PC-3 (cell line): ENCODE measurements around the gene SNX19. TPM values are rescaled to one million over a fixed set of nuclear protein-coding genes. Genes with fewer than 3 reads are reported as not detected.
"Not testable (repeated sequence)": the region's sequence is repeated elsewhere in the genome, so short reads cannot be mapped to it uniquely, and the experiment has no call there.

Source experiments
- ATAC-seq: fragments of 200-7000 bp; cut with Tn5 transposase; 2 replicates; pipeline ENCODE4 v1.9.1; 2020; ENCODE audit warnings: mild to moderate bottlenecking, moderate library complexity
- BruUV-seq: library from RNA; stranded (reverse); fragments of 400-500 nt; replicated peaks from 2 replicates; lab custom pipeline; 2021; lab: Mats Ljungman, UMichigan
- CTCF ChIA-PET: fragments of 300-600 bp; sonication (Branson Sonifier 250); formaldehyde crosslinking; loops from one replicate; lab custom pipeline; 2022; ENCODE audit warnings: antibody characterized with exemption; lab: Charles Lee
- POLR2A ChIA-PET: fragments of 300-600 bp; sonication (Branson Sonifier 250); formaldehyde crosslinking; loops from one replicate; lab custom pipeline; 2022; ENCODE audit warnings: antibody characterized with exemption; ENCODE audit not compliant: unreplicated experiment; lab: Charles Lee
- DNase-seq: peaks from one replicate; pipeline ENCODE4 v3.0.0-alpha.2; 2015
- H2AFZ ChIP-seq: fragments of 300-600 bp; sonication (generic); 2 replicates; pipeline ENCODE4 v1.6.0; 2016; ENCODE audit warnings: antibody characterized with exemption, low read length
- H3F3A ChIP-seq: fragments of 300-600 bp; sonication (generic); one replicate; pipeline ENCODE4 v1.6.0; 2017; ENCODE audit warnings: antibody characterized with exemption, low read length, control low read depth, mild to moderate bottlenecking; ENCODE audit not compliant: unreplicated experiment
- H3K27ac ChIP-seq: fragments of 300-600 bp; sonication (generic); 2 replicates; pipeline ENCODE4 v1.5.1; 2016; ENCODE audit warnings: mild to moderate bottlenecking, low read length
- H3K27me3 ChIP-seq: fragments of 300-600 bp; sonication (generic); 2 replicates; pipeline ENCODE4 v1.6.1; 2016; ENCODE audit warnings: low read length, mixed read lengths
- H3K36me3 ChIP-seq: fragments of 300-600 bp; sonication (generic); 2 replicates; pipeline ENCODE4 v1.6.1; 2016; ENCODE audit warnings: low read depth, mixed run types, low read length, mixed read lengths
- H3K4me1 ChIP-seq: fragments of 300-600 bp; sonication (generic); 2 replicates; pipeline ENCODE4 v1.5.1; 2016; ENCODE audit warnings: low read length; ENCODE audit not compliant: insufficient read depth
- H3K4me2 ChIP-seq: fragments of 300-600 bp; sonication (generic); 2 replicates; pipeline ENCODE4 v1.6.0; 2016; ENCODE audit warnings: low read length
- H3K4me3 ChIP-seq: fragments of 300-600 bp; sonication (generic); 2 replicates; pipeline ENCODE4 v1.5.1; 2016; ENCODE audit warnings: mild to moderate bottlenecking, low read length, mixed read lengths
- H3K79me2 ChIP-seq: fragments of 300-600 bp; sonication (generic); 2 replicates; pipeline ENCODE4 v1.6.1; 2017; ENCODE audit warnings: low read length, mixed read lengths
- H3K9ac ChIP-seq: fragments of 300-600 bp; sonication (generic); 2 replicates; pipeline ENCODE4 v1.6.0; 2016; ENCODE audit warnings: mild to moderate bottlenecking, low read length
- H3K9me2 ChIP-seq: fragments of 300-600 bp; sonication (generic); replicated peaks from 2 replicates; pipeline ENCODE4 v1.6.1; 2016; ENCODE audit warnings: mixed run types, low read length, mixed read lengths
- H3K9me3 ChIP-seq: fragments of 300-600 bp; sonication (generic); 2 replicates; pipeline ENCODE4 v1.6.1; 2016; ENCODE audit warnings: low read length, mixed read lengths
- H4K20me1 ChIP-seq: fragments of 300-600 bp; sonication (generic); 2 replicates; pipeline ENCODE4 v1.6.1; 2016; ENCODE audit warnings: low read length, mixed read lengths
- CTCF ChIP-seq: fragments of 300-600 bp; sonication (generic); conservative IDR thresholded peaks from 2 replicates; pipeline ENCODE4 v1.5.1; 2017; ENCODE audit warnings: antibody characterized with exemption, low read depth, mild to moderate bottlenecking, low read length
- EZH2 ChIP-seq: fragments of 300-600 bp; sonication (generic); IDR thresholded peaks from one replicate; pipeline ENCODE4 v1.6.1; 2017; ENCODE audit warnings: antibody characterized with exemption, mild to moderate bottlenecking, low read length; ENCODE audit not compliant: unreplicated experiment
- EZH2phosphoT487 ChIP-seq: fragments of 300-600 bp; sonication (generic); IDR thresholded peaks from 2 replicates; pipeline ENCODE4 v1.6.1; 2018; ENCODE audit warnings: mild to moderate bottlenecking, antibody characterized with exemption, low read length, borderline replicate concordance
- intact Hi-C: fragments of 100-400 bp; cut with micrococcal nuclease; formaldehyde crosslinking; loops from 2 replicates; pipeline ENCODE4 v1.9.0; 2023
- total RNA-seq: library from RNA; depleted of rRNA; stranded (reverse); fragments of >200 nt; gene quantifications from 2 replicates; pipeline ENCODE4 v1.2.3, GENCODE V29; 2014

Gene SNX19
- total RNA-seq, 1 experiment from 2014 or later = 66.4 TPM

GRCh38 chr11:130932086-130932712 is 15.9 kb upstream of the SNX19 start:
- Histone ChIP-seq H3K27me3 (peaks cover 81% of the 10 kb centered on the region), H3K4me3 (no peak overlapping the region), H3K27ac (no peak overlapping the region), H3K4me1 (no peaks in the 10 kb centered on the region), H3K9ac (no peak overlapping the region), H4K20me1 (no peaks in the 10 kb centered on the region), H3F3A (no peaks in the 10 kb centered on the region), H3K36me3 (no peaks in the 10 kb centered on the region), H2AFZ (no peak overlapping the region), H3K4me2 (no peak overlapping the region), H3K79me2 (no peaks in the 10 kb centered on the region), H3K9me2 (no peaks in the 10 kb centered on the region), H3K9me3 (no peaks in the 10 kb centered on the region)
- POLR2A ChIA-PET = no interaction called here
- BruUV-seq = no TSS peak
- ATAC-seq (no peak), DNase-seq (no peak)
- intact Hi-C loops = no loop called here
- CTCF ChIA-PET = no interaction called here
- TF ChIP-seq EZH2 (no peak), EZH2phosphoT487 (no peak), CTCF (no peak)

- Histone ChIP-seq H3K9ac (no peak overlapping the region), H3K27ac (no peak overlapping the region), H4K20me1 (no peaks in the 10 kb centered on the region), H3K9me2 (no peaks in the 10 kb centered on the region), H3K9me3 (no peaks in the 10 kb centered on the region), H3F3A (no peaks in the 10 kb centered on the region), H3K4me1 (no peaks in the 10 kb centered on the region), H3K27me3 (peaks cover 59% of the 10 kb centered on the region), H3K4me3 (no peak overlapping the region), H3K36me3 (no peaks in the 10 kb centered on the region), H3K79me2 (no peaks in the 10 kb centered on the region), H2AFZ (no peak overlapping the region), H3K4me2 (no peak overlapping the region)
- no peak for ATAC-seq
- no peak for DNase-seq
- ChIA-PET CTCF (interaction anchor here (1.0 kb wide), 1 partner anchor 8 kb away, joined by 4 read pairs; the partner anchor contains the start of gene SNX19), POLR2A (no interaction called here)
- BruUV-seq = no TSS peak
- intact Hi-C loops = no loop called here
- no peak for TF ChIP-seq EZH2phosphoT487
- TF ChIP-seq EZH2 = no peak
Measured at GRCh38 chr11:130924750-130925149, 8.5 kb upstream of the SNX19 start.

- BruUV-seq, H3K9me3 ChIP-seq, H3K9ac ChIP-seq, H2AFZ ChIP-seq, H3K4me2 ChIP-seq, H3K4me1 ChIP-seq, ATAC-seq, H3K4me3 ChIP-seq, H3K79me2 ChIP-seq, H3K36me3 ChIP-seq, CTCF ChIA-PET, H3K27ac ChIP-seq, H3F3A ChIP-seq, H4K20me1 ChIP-seq, POLR2A ChIA-PET, intact Hi-C loops, H3K9me2 ChIP-seq, DNase-seq: not testable (repeated sequence)
- H3K27me3 ChIP-seq = peaks cover 38% of the 10 kb centered on the region
Measured at GRCh38 chr11:130920612-130921011, 4.3 kb upstream of the SNX19 start.
